Stimulated activated CD8-positive, alpha-beta memory T cell treated with anti-CD3 and anti-CD28 coated beads, Interleukin-7, amount 100 ng/mL, for 48 hours (primary cell): ENCODE measurements around the gene HNRNPA1.

Source experiments
- DNase-seq, 2 donors: peaks; one replicate each; pipeline ENCODE4 v3.0.0-alpha.2; 2020; ENCODE audit warnings: low read depth in 1 of 2; ENCODE audit errors: extremely low read depth in 1 of 2

Gene HNRNPA1

GRCh38 chr12:54331461-54331860 lies 50.9 kb downstream of the HNRNPA1 start:
- no peak for DNase-seq

DNA sequence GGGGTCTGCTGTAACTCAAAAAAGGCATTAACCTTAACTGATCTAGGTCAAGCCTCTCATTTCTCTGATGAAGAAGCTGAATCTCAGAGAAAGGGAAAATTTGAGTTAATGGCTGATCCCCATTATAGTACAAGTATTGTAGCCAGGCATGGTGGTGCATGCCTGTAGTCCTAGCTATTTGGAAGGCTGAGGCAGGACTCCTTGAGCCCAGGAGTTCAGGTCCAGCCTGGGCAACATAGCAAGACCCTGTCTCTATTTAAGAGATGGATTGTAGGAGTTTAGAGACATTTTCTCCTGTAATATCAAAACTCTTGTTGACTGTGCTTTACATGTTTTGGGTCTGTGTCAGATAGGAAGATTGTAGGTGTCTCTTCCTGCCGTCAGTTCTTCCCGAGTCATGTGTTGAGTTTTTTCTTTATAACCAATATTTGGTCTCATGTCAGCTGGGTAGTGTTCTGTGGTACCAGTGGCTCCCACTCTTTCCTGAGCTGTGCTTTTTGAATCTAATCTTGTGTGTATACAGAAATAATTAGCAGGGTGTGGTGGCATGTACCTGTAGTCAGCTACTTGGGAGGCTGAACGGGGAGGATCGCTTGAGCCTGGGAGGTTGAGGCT lies 53.0 kb downstream of the HNRNPA1 start:
- DNase-seq = no peak
